HG02642 (cell line): ENCODE data around the gene CHMP4A.
A peak's percentile ranks its signal among the peaks of the same experiment; 100 is the strongest.

ENCODE experiments used
- ATAC-seq: cut with Tn5 transposase; IDR thresholded peaks from one replicate; pipeline ENCODE4 v1.9.1; 2021; ENCODE audit warnings: mild to moderate bottlenecking; ENCODE audit not compliant: unreplicated experiment, poor library complexity

CHMP4A gene

GRCh38 chr14:24182110-24182882, 31.0 kb downstream of the CHMP4A start:
- ATAC-seq: no peak

GRCh38 chr14:24181371-24182077, 31.8 kb downstream of the CHMP4A start:
- ATAC-seq: no peak

- no peak for ATAC-seq
Observed at GRCh38 chr14:24179961-24180796, 33.1 kb downstream of the CHMP4A start.

- ATAC-seq: no peak
Observed at GRCh38 chr14:24179294-24179960, 33.9 kb downstream of the CHMP4A start.

GRCh38 chr14:24178399-24179178, 34.7 kb downstream of the CHMP4A start:
- ATAC-seq: no peak

- no peak for ATAC-seq
Observed at GRCh38 chr14:24177891-24178290, 35.4 kb downstream of the CHMP4A start.

GRCh38 chr14:24177041-24177825, 36.1 kb downstream of the CHMP4A start:
- ATAC-seq: no peak

GRCh38 chr14:24176599-24176998, 36.7 kb downstream of the CHMP4A start:
- no peak for ATAC-seq

- no peak for ATAC-seq
Observed at GRCh38 chr14:24172871-24173281, 40.4 kb downstream of the CHMP4A start.

GRCh38 chr14:24172261-24172860, 40.9 kb downstream of the CHMP4A start:
- ATAC-seq: no peak

- peak; percentile 70 for ATAC-seq
Observed at GRCh38 chr14:24171422-24172260, 41.6 kb downstream of the CHMP4A start, which contains the start of gene REC8. Gene REC8 (plus strand): TSS chr14:24172080. CDS start chr14:24172553, 473 bp downstream.

- ATAC-seq: no peak
Observed at GRCh38 chr14:24167469-24168114, 45.7 kb downstream of the CHMP4A start.

GRCh38 chr14:24165785-24166184, 47.5 kb downstream of the CHMP4A start:
- no peak for ATAC-seq

- ATAC-seq: no peak
Observed at GRCh38 chr14:24164518-24164991, 48.7 kb downstream of the CHMP4A start.

GRCh38 chr14:24162093-24162492, 51.2 kb downstream of the CHMP4A start:
- no peak for ATAC-seq

DNA sequence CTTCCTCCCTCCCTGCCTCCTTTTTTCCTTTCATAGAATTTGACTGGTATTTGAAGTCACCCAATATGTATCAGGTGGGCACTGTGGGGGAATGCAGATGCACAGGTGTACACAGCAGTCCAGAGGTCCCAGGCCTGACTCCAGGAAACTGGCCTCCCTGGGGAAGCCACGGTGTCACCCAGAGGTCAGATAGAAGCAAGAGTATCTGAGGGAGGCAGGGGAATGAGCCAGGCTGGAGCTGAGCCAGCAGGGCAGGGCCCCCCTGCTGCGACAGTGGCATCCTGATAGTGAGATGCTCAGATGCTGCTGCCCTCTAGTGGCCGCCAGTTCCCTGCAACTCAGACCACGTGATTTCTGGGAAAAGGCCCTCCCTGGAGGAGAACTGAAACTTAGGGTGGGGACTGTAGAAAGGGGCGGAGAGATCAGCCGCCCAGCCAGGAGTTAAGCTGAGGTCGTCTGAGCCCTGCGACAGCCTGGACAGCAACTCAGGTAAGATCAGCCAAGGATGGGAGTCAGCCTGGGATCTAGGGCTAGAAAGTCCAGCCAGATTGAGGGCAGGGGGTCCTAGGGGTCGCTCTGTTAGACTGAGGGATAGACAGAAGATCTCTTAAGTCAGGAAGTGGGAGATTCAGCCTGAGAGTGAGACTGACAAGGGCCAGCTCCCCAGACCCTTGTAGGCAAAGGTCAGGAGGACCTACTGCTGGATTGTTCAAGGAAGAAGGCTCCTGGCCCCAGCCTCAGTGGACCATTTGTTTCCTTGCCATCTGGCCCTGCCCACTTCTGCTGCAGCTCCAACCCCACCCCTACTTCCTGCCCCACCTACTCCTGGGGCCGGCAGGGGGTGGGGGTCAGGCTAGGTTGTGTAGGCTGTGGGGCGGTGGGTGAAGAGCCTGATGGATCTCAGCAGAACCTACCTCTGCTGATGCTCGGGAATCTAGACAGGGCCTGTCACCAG, 52.2 kb downstream of the CHMP4A start, which contains the start of gene IRF9:
Gene IRF9, plus strand, starts transcription at position 416 of the 955 bp plus-strand sequence. CDS start 880 bp downstream, outside the sequence.
- ATAC-seq: peak; percentile 85
